Fibroblast of mammary gland (primary cell): Measurements from ENCODE around the gene TRIM37.

Experiments used
- DNase-seq: peaks from one replicate; pipeline ENCODE4 v3.0.0-alpha.2; 2010; ENCODE audit warnings: low read depth
- H3K4me3 ChIP-seq: 2 replicates; pipeline ENCODE4 v1.5.1; 2011; ENCODE audit warnings: low read depth, mild to moderate bottlenecking, low read length, moderate library complexity; ENCODE audit not compliant: control insufficient read depth
- TF ChIP-seq, protein P1 (sequence below): conservative IDR thresholded peaks from 2 replicates; pipeline ENCODE4 v1.5.1; 2011; ENCODE audit warnings: low read depth, low read length, inconsistent platforms; ENCODE audit not compliant: control insufficient read depth, insufficient read depth

Gene TRIM37

DNA sequence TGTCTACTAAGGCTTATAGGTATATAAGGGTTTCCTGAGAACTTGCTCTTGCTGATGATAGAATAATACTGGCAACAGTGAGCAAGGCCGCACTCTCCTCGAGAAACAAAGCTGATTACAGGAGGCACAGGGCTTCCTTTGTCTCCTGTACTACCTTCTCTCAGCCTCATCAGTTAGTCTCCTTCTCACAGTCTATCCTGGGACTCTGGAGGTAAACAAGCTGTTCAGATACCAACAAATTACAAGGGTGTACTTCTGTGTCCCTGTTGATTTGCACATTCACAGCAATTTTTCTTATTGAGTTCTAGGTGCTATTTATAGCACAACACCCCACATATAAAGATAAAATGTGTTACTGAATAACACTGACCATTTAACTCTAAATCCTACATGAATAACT, 98.7 kb downstream of the TRIM37 start:
- no peak overlapping the region for H3K4me3 ChIP-seq
- DNase-seq = no peak
- TF ChIP-seq, protein P1, sequence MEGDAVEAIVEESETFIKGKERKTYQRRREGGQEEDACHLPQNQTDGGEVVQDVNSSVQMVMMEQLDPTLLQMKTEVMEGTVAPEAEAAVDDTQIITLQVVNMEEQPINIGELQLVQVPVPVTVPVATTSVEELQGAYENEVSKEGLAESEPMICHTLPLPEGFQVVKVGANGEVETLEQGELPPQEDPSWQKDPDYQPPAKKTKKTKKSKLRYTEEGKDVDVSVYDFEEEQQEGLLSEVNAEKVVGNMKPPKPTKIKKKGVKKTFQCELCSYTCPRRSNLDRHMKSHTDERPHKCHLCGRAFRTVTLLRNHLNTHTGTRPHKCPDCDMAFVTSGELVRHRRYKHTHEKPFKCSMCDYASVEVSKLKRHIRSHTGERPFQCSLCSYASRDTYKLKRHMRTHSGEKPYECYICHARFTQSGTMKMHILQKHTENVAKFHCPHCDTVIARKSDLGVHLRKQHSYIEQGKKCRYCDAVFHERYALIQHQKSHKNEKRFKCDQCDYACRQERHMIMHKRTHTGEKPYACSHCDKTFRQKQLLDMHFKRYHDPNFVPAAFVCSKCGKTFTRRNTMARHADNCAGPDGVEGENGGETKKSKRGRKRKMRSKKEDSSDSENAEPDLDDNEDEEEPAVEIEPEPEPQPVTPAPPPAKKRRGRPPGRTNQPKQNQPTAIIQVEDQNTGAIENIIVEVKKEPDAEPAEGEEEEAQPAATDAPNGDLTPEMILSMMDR = no peak

DNA sequence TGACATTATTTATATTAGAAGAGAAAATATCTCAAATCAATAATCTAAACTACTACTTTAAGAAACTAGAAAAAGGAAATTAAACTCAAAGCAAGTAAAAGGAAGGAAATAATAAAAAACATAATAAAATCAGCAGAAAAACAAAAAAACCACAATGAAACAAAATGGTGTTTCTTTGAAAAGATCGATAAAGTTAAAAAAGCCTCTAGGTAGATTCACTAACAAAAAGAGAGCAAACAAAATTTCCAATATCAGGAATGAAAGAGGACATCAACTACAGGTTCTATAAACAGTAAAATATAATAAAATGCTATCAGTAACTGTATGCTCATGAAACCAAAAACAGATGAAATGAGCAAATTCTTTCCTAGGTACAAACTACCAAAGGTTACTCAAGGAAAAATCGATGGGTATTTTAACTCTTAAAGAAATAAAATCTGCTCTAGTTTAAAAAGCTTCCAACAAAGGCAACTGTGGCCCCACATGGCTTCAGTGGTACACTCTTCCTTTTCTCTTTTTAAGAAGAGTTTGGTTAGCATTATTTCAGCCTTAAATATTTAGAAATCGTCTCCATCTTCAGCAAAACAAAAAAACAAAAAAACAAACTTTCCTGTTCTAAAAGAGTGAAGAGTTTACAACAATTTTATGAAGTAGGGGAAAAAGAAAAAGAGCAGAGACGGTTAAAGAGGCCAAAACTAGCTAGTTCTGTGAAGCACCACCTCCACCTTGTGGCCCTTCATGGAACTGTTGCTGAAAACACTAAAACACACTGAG, 102.2 kb downstream of the TRIM37 start:
- TF ChIP-seq, protein P1 = peak; percentile 98
- H3K4me3 ChIP-seq = no peak overlapping the region
- peak; percentile 68 for DNase-seq

DNA sequence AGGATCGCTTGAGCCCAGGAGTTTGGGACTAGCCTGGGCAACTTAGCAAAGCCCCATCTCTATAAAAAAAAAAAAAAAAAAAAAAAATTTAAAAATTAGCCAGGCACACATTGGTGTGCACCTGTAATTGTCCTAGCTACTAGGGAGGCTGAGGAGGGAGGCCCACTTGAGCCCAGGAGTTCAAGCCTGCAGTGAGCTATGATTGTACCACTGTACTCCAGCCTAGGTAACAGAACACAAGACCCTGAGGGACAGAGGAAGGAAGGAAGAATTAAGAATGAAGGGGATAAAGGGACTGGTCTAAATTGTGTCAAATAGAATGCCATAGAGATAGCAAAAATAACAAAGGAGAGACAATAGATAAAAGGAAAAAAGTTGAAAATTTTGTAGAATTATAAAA, 102.8 kb downstream of the TRIM37 start:
- H3K4me3 ChIP-seq = no peak overlapping the region
- TF ChIP-seq, protein P1 = no peak
- DNase-seq = no peak

DNA sequence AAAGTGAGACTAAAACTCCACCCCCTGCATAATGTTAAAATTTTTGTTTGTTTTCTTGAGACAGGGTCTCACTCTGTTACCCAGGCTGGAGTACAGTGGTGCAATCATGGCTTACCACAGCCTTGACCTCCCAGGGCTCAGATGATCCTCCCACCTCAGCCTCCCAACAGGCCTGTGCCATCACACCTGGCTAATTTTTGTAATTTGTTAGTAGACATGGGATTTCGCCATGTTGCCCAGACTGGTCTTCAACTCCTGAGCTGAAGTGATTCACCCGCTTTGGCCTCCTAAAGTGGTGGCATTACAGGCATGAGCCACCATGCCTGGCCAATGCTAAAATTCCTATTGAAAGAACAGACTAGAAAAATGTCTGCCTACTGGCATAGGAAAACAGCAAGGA, 103.8 kb downstream of the TRIM37 start:
- H3K4me3 ChIP-seq = no peak overlapping the region
- TF ChIP-seq, protein P1 = no peak
- DNase-seq = no peak

DNA sequence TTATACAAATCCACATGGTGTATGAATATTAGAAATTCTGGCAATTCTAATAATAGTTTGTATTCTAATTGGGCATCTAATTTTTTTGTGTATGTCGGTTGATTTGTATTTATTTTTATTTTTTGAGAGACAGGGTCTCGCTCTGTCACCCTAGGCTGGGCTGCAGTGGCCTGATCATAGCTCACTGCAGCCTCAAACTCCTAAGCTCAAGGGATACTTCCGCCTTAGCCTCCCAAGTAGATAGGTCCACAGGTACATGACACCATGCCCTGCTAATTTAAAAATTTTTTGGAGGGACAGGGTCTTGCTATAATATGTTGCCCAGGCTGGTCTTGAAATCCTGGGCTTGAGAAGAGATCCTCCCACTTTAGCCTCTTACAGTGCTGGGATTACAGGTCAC, 104.6 kb downstream of the TRIM37 start:
- no peak for DNase-seq
- TF ChIP-seq, protein P1 = no peak
- H3K4me3 ChIP-seq = no peak overlapping the region

DNA sequence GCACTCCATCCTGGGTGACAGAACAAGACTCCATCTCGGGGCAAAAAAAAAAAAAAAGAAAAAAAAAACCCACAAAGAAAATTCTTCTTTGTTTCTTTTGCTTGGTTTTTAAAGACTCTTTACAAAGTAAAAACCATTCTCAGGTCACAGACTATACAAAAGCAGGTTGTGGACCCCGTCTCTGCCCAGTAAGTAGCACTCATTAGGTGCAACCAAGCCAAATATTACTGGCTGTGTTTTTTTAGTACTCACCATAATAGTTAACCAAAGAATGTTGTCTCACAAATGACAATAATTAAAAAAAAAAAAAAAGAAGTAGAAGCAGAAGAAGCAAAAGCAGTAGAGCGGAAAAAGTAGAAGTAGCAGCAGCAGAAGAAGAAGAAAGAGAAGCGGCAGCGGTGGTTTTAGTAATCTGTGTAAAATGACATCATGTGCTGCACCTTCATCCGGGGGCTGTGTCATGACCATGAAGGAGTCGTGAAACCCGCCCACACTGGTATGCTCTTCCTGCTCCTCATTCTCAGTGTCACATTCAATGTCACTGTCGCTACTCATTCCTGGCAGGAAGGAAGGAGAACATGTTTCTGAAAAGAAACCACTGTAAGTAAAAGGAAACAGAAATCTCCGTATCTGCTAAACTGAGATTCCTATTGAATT, 105.4 kb downstream of the TRIM37 start:
- DNase-seq = peak; percentile 38
- TF ChIP-seq, protein P1 = no peak
- no peak overlapping the region for H3K4me3 ChIP-seq
